GM19035 (cell line): Measurements from ENCODE around the gene MEX3A.
A peak's percentile ranks its signal among the peaks of the same experiment; 100 is the strongest.

Experiments used
- ATAC-seq: cut with Tn5 transposase; IDR thresholded peaks from one replicate; pipeline ENCODE4 v1.9.1; 2021; ENCODE audit not compliant: unreplicated experiment

Gene MEX3A

GRCh38 chr1:156103521-156103947, 21.3 kb upstream of the MEX3A start:
- no peak for ATAC-seq

- no peak for ATAC-seq
Observed at GRCh38 chr1:156102633-156103511, 20.6 kb upstream of the MEX3A start.

DNA sequence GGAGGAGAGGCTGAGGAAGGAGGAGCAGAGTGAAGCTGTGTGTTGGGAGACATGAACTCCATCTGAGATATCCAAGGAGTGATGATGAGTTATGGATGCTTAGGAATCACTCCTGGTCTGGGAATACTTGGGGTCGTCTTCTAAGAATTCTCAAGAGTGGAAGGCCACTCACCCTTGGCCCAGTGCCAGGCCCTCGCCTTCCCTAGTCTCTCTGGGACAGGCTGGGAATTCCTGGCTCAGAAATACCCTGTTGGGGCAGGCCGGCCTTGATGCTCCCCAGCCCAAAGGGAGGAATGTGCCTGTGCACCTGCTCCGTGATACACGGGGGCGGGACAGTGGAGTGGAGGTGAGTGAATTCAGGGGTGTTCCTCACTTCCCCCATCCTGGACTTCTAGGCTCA, 19.6 kb upstream of the MEX3A start:
- no peak for ATAC-seq

DNA sequence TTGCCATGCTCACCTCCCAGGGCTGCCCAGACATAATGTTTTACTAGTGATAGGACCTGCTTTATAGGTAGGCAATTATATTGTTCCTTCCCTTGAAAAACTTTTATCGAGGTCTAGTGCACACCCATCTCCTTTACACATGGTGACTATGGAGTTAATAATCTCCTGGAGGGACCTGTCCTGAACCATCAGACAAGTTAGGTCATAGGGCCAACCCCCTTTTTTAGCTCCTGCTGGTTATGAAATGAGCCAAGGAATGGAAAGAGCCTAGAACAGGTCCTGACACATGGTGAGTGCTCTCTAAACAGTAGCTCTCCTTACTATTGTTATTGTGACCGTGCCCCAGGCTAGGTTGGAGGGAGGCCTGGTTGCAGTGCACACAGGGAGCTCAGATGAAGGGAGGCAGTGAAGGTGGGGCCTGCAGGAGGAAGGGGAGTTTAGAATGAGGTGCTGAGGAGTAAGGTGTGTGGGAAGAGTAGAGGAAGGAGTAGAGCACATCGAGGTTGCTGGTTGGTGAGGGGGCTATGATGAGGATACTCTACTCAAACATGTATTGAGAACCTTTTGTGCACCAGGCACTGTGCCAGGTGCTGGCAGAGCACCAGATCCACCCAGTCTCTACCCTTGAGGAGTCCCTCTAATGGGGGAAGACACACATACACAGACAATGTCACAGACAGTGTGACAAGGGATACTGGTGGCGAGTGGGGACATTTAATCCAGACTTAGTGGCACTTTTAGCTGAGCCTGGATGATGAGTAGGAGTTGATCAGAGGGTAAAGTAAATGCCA, 18.1 kb upstream of the MEX3A start:
- ATAC-seq, result no peak

DNA sequence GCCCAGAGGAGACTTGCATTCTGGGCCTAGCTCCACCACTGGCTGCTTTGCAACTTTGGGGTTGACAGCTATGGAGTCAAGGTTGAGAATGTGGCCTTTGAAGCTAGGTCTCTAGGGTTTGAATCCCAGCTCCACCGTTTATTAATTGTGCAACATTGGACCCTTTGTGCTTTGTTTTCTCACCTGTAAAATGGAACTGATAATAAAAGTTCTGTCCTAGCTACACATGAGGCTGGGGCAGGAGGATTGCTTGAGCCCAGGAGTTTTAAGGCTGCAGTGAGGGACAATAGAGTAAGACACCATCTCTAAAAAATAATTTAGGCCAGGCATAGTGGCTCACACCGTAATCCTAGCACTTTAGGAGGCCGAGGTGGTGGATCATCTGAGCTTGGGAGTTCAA, 17.0 kb upstream of the MEX3A start:
- no peak for ATAC-seq

DNA sequence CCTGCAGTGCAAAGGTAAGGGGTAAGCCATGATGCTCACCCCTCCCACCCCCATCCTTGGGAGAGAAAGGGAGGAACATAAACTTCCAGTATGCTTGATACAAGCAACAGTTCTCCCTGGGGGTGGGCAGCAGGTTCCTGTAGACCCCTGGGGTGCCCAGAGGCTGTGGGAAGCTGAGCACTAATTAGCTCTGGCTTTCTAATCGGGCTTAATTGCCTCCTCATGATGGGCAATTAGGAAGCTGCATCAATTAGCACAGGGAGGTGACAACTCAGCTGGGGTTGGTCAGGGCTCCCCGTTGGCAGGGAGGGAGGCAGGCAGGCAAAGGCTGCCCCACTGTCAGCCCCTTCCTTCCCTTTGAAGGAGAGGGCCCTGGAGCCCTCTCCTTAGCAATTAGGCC, 16.5 kb upstream of the MEX3A start:
- ATAC-seq, result no peak

GRCh38 chr1:156097499-156098178, 15.4 kb upstream of the MEX3A start:
- no peak for ATAC-seq

DNA sequence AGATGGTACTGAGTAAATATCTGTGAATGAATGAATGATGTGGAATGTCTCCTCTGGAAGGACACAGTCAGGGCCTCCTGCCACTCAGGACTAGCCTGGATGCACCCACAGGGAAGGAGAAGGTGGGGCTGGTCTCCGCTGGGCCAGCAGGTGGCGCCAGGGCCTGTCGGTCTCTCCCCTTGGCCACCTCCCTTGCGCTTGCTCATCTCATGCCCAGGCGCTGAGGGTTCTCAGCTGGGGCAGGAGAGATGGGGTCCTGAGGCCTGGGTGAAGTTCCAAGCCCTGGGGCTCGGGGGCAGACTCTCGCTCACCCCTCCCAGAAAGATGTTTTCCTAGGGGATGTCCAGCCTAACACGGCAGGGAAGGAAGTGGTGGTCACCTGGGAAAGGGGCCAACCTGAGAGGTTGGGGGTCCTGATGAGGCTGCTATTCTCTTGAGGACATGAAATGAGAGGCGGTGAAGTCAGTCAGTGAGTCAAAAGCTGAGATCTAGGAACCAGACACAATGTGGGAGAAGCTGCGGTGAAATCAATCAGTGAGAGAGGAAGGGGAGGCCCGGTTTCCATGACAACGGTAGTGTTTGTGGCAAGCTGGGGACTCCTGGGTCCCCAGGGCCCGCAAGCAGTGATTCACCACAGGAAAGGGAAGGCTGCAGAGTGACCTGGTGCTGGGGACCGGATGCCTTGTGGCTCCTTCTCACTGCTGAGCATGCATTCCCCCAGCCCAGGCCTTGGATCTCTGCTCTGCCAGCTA, 14.6 kb upstream of the MEX3A start:
- ATAC-seq, result peak; percentile 72

DNA sequence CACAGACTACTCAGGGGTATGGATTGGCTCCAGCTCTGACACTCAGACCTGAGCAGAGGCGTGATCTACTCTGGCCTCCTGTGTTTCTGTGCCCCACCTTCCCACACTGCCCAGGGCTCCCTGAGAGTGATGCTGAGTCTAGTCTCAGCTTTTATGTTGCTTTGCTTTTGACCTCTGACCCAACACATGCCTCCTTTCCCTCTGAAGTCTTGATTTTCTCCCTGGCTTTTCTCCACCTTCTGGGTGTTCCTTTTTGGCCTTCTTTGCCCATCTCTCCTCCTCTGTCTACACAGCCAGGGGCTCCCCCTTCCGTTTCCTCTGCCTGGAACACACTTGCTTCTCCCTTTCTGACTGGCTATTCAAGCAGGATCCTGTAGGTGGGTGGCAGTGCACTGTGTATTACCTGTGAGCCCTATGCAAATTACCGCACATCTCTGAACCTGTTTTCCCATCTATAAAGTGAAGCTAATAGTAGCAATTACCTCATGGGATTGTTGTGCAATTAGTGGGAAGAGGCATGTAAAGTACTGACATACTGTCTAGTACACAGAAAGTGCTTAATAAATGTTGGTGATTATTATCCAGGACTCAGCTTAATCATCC, 13.7 kb upstream of the MEX3A start:
- no peak for ATAC-seq

DNA sequence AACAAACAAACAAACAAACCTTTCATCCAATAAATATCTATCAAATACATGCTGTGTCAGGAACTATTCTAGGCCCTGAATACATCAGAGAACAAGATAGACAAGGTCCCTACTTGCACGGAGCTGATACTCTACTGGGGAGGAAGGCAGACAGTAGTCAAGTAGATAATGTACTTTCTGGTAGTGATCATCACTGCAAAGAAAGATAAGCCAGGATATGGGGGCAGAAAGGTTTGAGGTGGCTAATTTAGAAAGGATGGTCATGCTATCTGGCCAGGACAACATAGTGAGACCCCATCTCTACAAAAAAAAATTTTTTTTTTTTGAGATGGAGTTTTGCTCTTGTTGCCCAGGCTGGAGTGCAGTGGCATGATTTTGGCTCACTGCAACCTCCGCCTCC, 9.3 kb upstream of the MEX3A start:
- no peak for ATAC-seq

GRCh38 chr1:156090840-156091188, 8.5 kb upstream of the MEX3A start:
- ATAC-seq, result peak; percentile 70

DNA sequence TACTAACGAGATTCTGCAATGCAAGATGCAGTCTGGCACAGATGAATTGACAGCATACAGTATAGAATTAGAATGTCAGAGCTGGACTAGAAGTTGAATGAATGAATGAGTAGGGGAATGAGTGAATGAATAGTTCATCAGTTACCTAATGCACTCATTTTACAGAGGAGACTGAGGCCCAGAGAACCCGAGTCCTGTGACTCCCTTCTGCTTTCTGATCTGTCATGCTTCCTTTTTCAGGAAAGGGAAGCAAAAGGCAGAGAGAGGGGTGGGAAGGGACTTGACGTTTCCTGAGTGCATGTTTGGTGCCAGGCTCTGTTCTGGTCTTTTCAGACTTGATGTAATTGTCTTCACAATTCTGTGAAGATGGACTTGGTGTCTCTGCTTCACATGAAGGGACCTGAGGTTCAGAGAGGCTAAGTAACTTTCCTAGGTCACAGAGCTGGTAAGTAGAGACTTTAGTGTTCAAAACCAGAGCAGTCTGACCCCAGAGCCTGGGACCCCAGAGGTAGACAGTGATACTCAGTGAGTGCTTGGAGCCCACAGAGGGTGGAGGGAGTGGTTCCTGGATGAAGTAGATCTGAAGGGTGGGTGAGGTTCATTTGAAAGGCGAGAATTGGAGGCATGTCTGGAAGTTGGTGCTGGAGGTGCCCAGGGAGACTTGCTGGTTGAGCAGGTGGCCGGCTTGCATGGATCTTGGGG, 8.0 kb upstream of the MEX3A start:
- no peak for ATAC-seq

- no peak for ATAC-seq
Observed at GRCh38 chr1:156089704-156090103, 7.4 kb upstream of the MEX3A start.

DNA sequence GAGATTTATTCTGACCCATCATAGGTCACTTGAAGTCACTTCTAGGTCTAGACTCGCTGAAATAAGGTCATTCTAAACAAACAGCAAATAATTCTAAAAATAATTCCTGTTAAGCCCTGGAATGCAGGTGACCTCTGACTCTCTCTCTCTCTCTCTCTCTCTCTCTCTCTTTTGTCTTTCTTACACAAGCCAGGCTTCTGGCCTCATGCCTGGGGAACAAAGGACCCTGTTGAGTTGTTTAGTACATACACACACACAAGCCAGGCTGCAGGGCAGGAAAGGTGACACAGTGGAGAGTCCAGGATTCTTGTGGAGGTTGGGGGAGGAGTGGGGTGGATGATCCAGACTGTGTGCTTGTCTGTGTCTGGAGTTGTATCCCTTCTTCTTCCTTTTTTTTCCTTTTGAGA, 4.0 kb upstream of the MEX3A start:
- ATAC-seq, result no peak

- no peak for ATAC-seq
Observed at GRCh38 chr1:156083800-156084790, 1.8 kb upstream of the MEX3A start.

- no peak for ATAC-seq
Observed at GRCh38 chr1:156081917-156082308, 352 bp downstream of the MEX3A start.

DNA sequence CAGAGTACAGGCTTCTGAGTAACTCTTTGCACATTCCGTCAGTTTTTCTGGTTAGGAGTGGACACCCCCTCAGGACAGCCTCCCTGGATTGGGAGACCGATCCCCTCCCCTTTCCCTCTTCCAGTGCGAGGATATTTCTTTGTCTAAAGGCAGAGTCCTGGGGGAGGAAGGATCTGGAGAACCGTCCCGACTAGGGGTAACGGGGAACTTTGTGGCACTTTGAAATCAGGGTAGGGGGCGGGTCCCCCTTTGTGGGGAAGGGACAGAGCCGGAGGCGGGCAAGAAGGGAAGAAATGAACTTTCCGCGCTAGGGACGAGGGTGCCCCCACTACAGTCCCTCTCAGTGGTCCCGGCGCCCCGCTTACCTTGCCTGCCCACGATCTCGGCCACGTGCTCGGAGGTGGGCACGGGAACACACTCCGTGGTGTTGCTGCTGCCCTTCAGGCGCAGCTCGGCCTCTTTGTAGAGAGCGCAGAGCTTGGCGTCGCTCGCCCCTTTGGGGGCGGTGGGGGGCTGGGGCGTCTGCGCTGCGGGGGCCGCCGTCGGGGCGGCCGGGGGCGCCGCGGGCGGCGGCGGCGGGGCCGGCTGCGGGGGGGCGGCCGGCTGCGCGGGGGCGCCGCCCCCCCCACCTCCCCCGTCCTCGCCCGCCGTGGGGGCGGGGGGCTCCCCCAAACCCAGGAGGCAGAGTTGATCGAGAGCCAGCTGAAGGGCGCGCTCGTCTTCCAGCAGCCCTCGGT, 917 bp downstream of the MEX3A start:
- no peak for ATAC-seq

- no peak for ATAC-seq
Observed at GRCh38 chr1:156080863-156081179, 1.4 kb downstream of the MEX3A start.
